Mucosa of descending colon (tissue), 3 donors: ENCODE measurements around the gene LPCAT2. TPM values are rescaled to one million over a fixed set of nuclear protein-coding genes. Genes with fewer than 3 reads are reported as not detected.

Experiments
- ATAC-seq: fragments of 200-7000 bp; cut with Tn5 transposase; one replicate; pipeline ENCODE4 v1.9.1; 2020; ENCODE audit warnings: mild to moderate bottlenecking, moderate library complexity
- DNase-seq, 3 donors: peaks; one replicate each; pipeline ENCODE4 v3.0.0-alpha.2; 2020
- H3K36me3 ChIP-seq: fragments of 200-600 bp; one replicate; pipeline ENCODE4 v1.8.0; 2021; ENCODE audit warnings: low read depth, mild to moderate bottlenecking
- H3K4me1 ChIP-seq: fragments of 200-600 bp; one replicate; pipeline ENCODE4 v1.8.0; 2021; ENCODE audit warnings: low read depth, mild to moderate bottlenecking
- H3K4me3 ChIP-seq: fragments of 200-600 bp; one replicate; pipeline ENCODE4 v1.8.0; 2021; ENCODE audit warnings: mild to moderate bottlenecking
- H3K9me3 ChIP-seq: fragments of 200-600 bp; one replicate; pipeline ENCODE4 v1.8.0; 2021; ENCODE audit warnings: mild to moderate bottlenecking
- CTCF ChIP-seq: fragments of 200-600 bp; IDR thresholded peaks from one replicate; pipeline ENCODE4 v1.8.0; 2022; ENCODE audit warnings: antibody characterized with exemption, mild to moderate bottlenecking
- intact Hi-C, 2 donors: fragments of 100-400 bp; cut with DNase I in 1 of 2; cut with micrococcal nuclease in 1 of 2; formaldehyde crosslinking; loops; one replicate each; pipeline versions ENCODE4 v1.11.0 to v1.11.1; 2022; cut with DNase I, micrococcal nuclease
- total RNA-seq, 3 donors: library from RNA; stranded (reverse); fragmentation: NEBNext Ultra II Directional in 2 of 3; extraction: Animal tissue kit (Norgen Biotek cat#: 25700) in 2 of 3; gene quantifications; one replicate each; pipeline versions ENCODE4 v1.2.1 to v1.2.4, GENCODE V29; 2021 to 2023
- donor health status: DM: no; HTN: no; CAD: no; lungs with moderate emphysema.
- donor health status: DM: no; HTN: no; CAD: no.
- donor health status: DM: no; HTN: yes; CAD: no.

Gene LPCAT2
- total RNA-seq, 3 donors from 2014 or later, result 11.3 to 22.1 (median 13.8) TPM

DNA sequence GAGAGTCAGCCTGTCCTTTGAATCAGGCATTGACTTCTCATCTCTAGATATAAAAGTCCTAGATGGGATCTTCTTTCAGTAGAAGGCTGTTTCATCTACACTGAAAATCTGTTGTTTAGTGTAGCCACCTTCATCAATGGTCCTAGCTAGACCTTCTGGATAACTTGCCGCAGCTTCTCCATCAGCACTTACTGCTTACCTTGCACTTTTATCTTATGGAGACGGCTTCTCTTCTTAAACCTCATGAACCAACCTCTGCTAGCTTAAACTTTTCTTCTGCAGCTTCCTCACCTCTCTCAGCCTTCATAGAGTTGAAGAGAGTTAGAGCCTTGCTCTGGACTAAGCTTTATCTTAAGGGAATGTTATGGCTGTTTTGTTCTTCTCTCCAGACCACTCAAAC lies 35.3 kb upstream of the LPCAT2 start:
- Histone ChIP-seq H3K36me3 (no peaks in the 10 kb centered on the region), H3K9me3 (no peaks in the 10 kb centered on the region), H3K4me1 (no peaks in the 10 kb centered on the region), H3K4me3 (no peak overlapping the region)
- ATAC-seq (no peak), DNase-seq (no peak)
- TF ChIP-seq CTCF, result no peak
- intact Hi-C loops, result no loop called here

- no peak for ATAC-seq
- TF ChIP-seq CTCF, result no peak
- H3K4me3 ChIP-seq, result no peak overlapping the region
- H3K4me1 ChIP-seq, result no peaks in the 10 kb centered on the region
- no peaks in the 10 kb centered on the region for H3K36me3 ChIP-seq
- DNase-seq, result no peak
- intact Hi-C loops, result no loop called here
- no peaks in the 10 kb centered on the region for H3K9me3 ChIP-seq
Measured at GRCh38 chr16:55474821-55475220, 34.1 kb upstream of the LPCAT2 start.

DNA sequence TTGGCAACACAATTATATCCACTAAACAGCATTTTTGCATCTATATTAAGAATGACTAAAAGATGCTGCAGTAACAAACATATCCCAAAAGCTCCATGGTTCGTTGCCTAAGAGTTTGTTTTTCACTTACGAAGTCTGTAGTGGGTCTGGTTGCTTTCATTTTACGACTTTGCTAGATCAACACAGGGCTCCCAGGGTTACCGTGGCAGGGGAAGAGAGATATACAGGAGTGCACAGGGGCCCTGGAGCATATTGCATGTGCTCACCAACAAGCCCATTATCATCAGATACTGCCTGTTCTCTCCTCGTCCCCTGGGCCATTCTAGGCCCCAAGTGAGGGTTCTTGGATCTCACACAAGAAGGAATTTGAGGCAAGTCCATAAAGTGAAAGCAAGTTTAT lies 33.0 kb upstream of the LPCAT2 start:
- no peak for TF ChIP-seq CTCF
- H3K9me3 ChIP-seq, result no peaks in the 10 kb centered on the region
- no peaks in the 10 kb centered on the region for H3K36me3 ChIP-seq
- ATAC-seq (no peak), DNase-seq (no peak)
- intact Hi-C loops, result no loop called here
- no peaks in the 10 kb centered on the region for H3K4me1 ChIP-seq
- H3K4me3 ChIP-seq, result no peak overlapping the region

DNA sequence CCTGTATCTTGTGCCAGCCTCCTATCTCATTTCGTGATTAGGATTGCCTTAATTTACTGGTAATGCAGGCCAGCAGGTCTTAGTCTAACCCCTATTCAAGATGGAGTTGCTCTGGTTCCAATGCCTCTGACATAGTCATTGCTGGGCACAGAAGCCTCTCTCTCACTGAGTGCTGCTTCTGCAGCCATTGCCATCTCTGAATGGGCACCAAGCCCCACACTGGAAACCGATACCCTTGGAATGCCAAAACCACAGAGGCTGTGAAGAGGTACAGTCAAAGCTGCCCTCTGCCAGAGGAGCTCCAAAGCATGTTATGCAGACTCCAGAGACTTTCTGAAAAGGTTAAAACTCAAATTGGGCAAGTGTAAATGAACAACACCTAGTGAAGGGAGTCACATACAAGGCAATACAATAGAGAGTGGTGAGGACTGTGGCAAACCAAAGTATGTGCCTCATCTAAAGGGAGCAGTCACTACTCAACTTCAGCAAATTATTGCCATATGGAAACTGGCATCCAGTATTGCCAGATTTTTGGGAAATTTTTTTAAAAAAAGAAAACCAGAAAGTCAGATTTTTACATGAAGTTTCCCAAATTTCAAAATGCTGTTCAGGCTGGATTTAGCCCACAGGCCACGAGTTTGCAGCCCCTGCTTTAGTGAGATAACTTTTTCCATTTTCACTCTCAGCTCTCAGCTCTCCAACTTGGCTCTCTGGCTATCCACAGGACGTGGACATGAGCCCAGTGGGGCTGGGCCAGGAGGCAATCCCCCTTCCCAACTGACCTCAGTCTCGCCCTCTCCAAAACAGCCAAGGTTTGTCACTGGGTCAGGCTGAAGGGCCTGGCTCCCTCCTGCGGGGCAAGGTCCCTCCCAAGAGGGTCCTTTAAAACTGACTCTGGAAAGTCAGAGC lies 32.0 kb upstream of the LPCAT2 start:
- H3K9me3 ChIP-seq, result no peaks in the 10 kb centered on the region
- H3K36me3 ChIP-seq, result no peaks in the 10 kb centered on the region
- no peak overlapping the region for H3K4me3 ChIP-seq
- TF ChIP-seq CTCF, result no peak
- intact Hi-C loops, result no loop called here
- ATAC-seq (no peak), DNase-seq (no peak)
- H3K4me1 ChIP-seq, result no peaks in the 10 kb centered on the region

DNA sequence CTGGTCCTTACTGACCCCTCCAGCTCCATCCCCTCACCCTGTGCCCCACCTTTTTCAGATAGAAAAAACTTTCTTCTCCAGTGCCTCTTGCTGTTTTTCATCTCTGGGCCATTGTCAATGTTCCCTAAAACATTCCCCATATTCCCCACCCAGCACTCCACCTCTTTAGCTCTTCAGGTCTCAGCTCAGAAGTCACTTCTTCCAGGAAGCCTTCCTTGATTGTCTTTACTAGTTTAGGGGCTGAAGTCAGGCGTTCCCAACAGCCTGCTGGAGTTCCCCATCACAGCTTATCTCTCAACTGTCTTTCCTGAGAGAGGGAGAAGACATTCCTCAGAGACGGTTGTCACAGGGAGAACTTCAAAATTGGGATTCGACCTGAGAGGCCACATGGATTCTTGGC lies 31.1 kb upstream of the LPCAT2 start:
- intact Hi-C loops, result no loop called here
- Histone ChIP-seq H3K9me3 (no peaks in the 10 kb centered on the region), H3K36me3 (no peaks in the 10 kb centered on the region)

More for the DNA sequence above, 31.1 kb upstream of the LPCAT2 start:
- DNase-seq (no peak), ATAC-seq (no peak)
- H3K4me1 ChIP-seq, result no peaks in the 10 kb centered on the region
- no peak overlapping the region for H3K4me3 ChIP-seq
- no peak for TF ChIP-seq CTCF
